ENCODE measurements around the gene CYB5A.

Gene CYB5A

DNA sequence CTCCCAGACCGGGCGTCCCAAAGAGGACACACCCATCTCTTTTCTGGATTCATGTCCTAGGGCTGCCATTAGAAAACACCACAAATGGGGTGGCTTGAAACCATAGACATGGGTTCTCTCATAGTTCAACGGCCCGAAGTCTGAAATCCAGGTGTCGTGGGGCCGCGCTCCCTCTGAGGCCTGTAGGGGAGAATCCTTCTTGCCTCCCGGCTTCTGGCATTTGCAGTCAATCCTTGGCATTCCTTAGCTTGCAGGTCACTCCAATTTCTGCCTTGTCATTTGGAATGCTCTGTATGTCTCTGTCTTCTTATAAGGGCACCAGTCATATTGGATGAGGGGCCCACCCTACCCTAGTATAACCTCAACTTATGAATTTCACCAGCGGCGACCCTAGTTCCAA, 65.1 kb downstream of the CYB5A start:
- TF ChIP-seq, protein P1, sequence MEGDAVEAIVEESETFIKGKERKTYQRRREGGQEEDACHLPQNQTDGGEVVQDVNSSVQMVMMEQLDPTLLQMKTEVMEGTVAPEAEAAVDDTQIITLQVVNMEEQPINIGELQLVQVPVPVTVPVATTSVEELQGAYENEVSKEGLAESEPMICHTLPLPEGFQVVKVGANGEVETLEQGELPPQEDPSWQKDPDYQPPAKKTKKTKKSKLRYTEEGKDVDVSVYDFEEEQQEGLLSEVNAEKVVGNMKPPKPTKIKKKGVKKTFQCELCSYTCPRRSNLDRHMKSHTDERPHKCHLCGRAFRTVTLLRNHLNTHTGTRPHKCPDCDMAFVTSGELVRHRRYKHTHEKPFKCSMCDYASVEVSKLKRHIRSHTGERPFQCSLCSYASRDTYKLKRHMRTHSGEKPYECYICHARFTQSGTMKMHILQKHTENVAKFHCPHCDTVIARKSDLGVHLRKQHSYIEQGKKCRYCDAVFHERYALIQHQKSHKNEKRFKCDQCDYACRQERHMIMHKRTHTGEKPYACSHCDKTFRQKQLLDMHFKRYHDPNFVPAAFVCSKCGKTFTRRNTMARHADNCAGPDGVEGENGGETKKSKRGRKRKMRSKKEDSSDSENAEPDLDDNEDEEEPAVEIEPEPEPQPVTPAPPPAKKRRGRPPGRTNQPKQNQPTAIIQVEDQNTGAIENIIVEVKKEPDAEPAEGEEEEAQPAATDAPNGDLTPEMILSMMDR (IDR thresholded peaks at IDR 0.05; ENCODE audit: borderline replicate concordance, insufficient read depth, low read depth, low read length): no peak
- no peak overlapping the region for H3K4me3 ChIP-seq (ENCODE audit: low read depth, low read length)

DNA sequence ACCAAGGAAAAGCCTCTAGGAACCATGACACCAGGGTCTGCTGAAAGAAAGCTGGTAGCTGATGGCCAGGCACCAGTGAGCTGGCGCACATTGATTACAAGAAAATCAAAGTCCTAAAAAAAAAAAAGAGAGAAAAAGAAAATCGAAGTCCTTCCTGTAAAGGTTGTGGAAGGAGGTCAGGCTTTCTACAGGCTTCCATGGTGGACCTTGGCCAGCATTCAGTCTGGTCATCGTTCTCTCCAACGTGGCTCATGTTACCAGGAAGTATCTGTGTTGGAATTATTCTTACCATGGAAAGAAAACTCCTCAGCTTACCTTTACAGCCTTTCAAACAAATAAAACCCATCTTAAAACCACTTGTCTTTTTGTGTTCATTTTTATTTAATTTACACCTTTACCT, 65.6 kb downstream of the CYB5A start:
- TF ChIP-seq, protein P1 (IDR thresholded peaks at IDR 0.05; ENCODE audit: borderline replicate concordance, insufficient read depth, low read depth, low read length): no peak
- H3K4me3 ChIP-seq (ENCODE audit: low read depth, low read length): no peak overlapping the region

- TF ChIP-seq, protein P1 (IDR thresholded peaks at IDR 0.05; ENCODE audit: borderline replicate concordance, insufficient read depth, low read depth, low read length): no peak
These were observed 66.4 kb downstream of the CYB5A start for GRCh38 chr18:74225193-74225840.

DNA sequence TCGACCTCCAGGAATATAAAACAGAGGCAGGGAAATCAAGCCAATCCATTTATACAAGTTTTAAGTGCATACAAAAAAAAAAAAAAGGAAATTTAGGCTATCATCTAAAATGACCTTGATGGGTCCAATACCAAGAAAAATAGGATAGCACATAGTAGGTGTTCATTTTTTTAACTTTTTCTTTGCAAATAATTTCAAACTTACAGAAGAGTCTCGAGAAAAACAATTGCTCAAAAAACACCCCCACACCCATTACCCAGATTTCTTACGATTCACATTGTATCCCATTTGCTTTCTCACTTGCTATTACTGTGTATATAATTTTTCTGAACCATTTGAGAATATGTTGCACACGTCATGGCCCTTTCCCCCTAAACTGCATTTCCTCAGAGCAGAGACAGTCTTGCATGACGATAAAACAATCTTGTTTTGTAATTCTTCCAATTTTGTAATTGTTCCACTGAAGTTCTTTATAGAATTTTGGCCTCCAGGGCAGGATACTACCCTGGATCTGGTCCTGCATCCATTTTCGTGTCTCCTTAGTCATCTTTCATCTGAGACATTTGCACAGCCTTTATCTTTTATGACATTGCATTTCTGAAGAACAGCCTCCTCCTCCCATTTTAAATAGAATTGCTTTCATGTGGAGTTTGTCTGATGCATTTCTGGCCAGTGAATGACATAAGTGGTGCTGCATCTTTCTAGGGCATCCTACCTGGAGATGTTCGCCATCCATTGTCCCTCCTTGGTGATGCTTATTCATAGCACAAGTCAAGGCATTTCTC, 68.9 kb downstream of the CYB5A start:
- TF ChIP-seq, protein P1 (IDR thresholded peaks at IDR 0.05; ENCODE audit: borderline replicate concordance, insufficient read depth, low read depth, low read length): no peak
- H3K4me3 ChIP-seq (ENCODE audit: low read depth, low read length): no peak overlapping the region

More at GRCh38 chr18:74225193-74225840, 66.4 kb downstream of the CYB5A start:
- H3K4me3 ChIP-seq (ENCODE audit: low read depth, low read length): no peak overlapping the region

DNA sequence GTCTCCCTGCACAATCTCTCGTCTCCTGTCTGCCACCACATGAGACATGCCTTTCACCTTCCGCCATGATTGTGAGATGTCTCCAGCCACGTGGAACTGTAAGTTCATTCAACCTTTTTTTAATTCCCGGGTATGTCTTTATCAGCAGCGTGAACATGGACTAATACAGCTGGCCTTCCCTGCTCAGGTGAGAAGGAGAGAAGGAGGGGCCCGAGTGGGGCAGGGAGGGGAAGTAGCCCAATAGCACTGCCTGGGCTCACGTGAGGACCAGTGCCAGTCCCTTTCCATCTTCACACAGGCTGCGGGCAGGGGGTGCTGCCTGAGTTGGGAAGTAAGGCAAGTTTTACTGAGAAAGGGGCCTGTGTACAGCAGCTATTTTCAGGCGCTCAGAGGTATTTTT, 70.7 kb downstream of the CYB5A start:
- TF ChIP-seq, protein P1 (IDR thresholded peaks at IDR 0.05; ENCODE audit: borderline replicate concordance, insufficient read depth, low read depth, low read length): no peak
- no peak overlapping the region for H3K4me3 ChIP-seq (ENCODE audit: low read depth, low read length)

- TF ChIP-seq, protein P1 (IDR thresholded peaks at IDR 0.05; ENCODE audit: borderline replicate concordance, insufficient read depth, low read depth, low read length): no peak
- no peak overlapping the region for H3K4me3 ChIP-seq (ENCODE audit: low read depth, low read length)
These were observed 72.7 kb downstream of the CYB5A start for GRCh38 chr18:74219056-74219455.
